Natural killer cell (primary cell): ENCODE results near the gene RFX8. TPM values are rescaled to one million over a fixed set of nuclear protein-coding genes. Genes with fewer than 3 reads are reported as not detected.

Experiments used
- ATAC-seq, 3 donors: fragments of 150-1000 bp in 2 of 3; fragments of 200-7000 bp in 1 of 3; cut with Tn5 transposase; 1 replicate in 1 of 3; 2 replicates in 2 of 3; pipeline ENCODE4 v1.10.0; 2021; ENCODE audit warnings: mild to moderate bottlenecking in 2 of 3, moderate library complexity in 2 of 3
- DNase-seq, 2 donors: peaks; one replicate each; pipeline versions ENCODE4 v3.0.0 to v3.0.0-alpha.2; 2013 to 2021; ENCODE audit warnings: mixed read lengths in 1 of 2
- H3K27ac ChIP-seq: one replicate; pipeline ENCODE4 v1.5.1; 2013; ENCODE audit warnings: mild to moderate bottlenecking, low read length
- H3K27me3 ChIP-seq: one replicate; pipeline ENCODE4 v1.6.1; 2013; ENCODE audit warnings: low read length; ENCODE audit not compliant: control insufficient read depth, insufficient read depth
- H3K36me3 ChIP-seq: one replicate; pipeline ENCODE4 v1.6.1; 2013; ENCODE audit warnings: low read length; ENCODE audit not compliant: control insufficient read depth, insufficient read depth
- H3K4me1 ChIP-seq: one replicate; pipeline ENCODE4 v1.6.1; 2013; ENCODE audit warnings: low read length; ENCODE audit not compliant: control insufficient read depth, insufficient read depth
- H3K4me3 ChIP-seq: one replicate; pipeline ENCODE4 v1.5.1; 2013; ENCODE audit warnings: low read length
- H3K9me3 ChIP-seq: one replicate; pipeline ENCODE4 v1.6.1; 2013; ENCODE audit warnings: low read length; ENCODE audit not compliant: control insufficient read depth, insufficient read depth
- H3K27ac Mint-ChIP-seq, 2 donors: one replicate each; pipeline ENCODE4 v1.8.0; 2022; ENCODE audit warnings: mild to moderate bottlenecking in 2 of 2, mixed read lengths in 2 of 2, moderate library complexity in 1 of 2
- H3K27me3 Mint-ChIP-seq, 2 donors: one replicate each; pipeline ENCODE4 v1.8.0; 2022; ENCODE audit warnings: low read depth in 2 of 2, mixed read lengths in 2 of 2
- H3K36me3 Mint-ChIP-seq: one replicate; pipeline ENCODE4 v1.8.0; 2022; ENCODE audit warnings: mixed read lengths
- H3K4me1 Mint-ChIP-seq, 2 donors: one replicate each; pipeline ENCODE4 v1.8.0; 2022; ENCODE audit warnings: mixed read lengths in 2 of 2
- H3K4me3 Mint-ChIP-seq: one replicate; pipeline ENCODE4 v1.8.0; 2022; ENCODE audit warnings: mild to moderate bottlenecking, moderate library complexity, mixed read lengths
- H3K9me3 Mint-ChIP-seq, 2 donors: one replicate each; pipeline ENCODE4 v1.8.0; 2022; ENCODE audit warnings: mixed read lengths in 2 of 2
- WGBS: methylation state at CpG from one replicate; pipeline ENCODE4 v1.1.7; 2013; ENCODE audit warnings: missing lambda C conversion rate; ENCODE audit not compliant: insufficient coverage; 5-methylcytosine and 5-hydroxymethylcytosine counted together
- intact Hi-C: fragments of 100-400 bp; cut with micrococcal nuclease; formaldehyde crosslinking; loops from one replicate; pipeline ENCODE4 v1.14.2; 2022
- total RNA-seq, 4 donors: library from RNA; stranded (reverse); fragments of 120-200 nt in 1 of 4; gene quantifications; one replicate each; pipeline versions ENCODE4 v1.2.3 to v1.2.4, GENCODE V29; 2013 to 2022
- TF ChIP-seq, protein P1 (sequence below): fragments of 200-600 bp; IDR thresholded peaks from one replicate; pipeline ENCODE4 v1.8.0; 2022; ENCODE audit warnings: antibody characterized with exemption

The RFX8 gene
- total RNA-seq, 3 donors from 2014 or later (not counting 1 experiment from before 2014, with no cell fraction given) = 0.68 TPM; not detected in 2

DNA sequence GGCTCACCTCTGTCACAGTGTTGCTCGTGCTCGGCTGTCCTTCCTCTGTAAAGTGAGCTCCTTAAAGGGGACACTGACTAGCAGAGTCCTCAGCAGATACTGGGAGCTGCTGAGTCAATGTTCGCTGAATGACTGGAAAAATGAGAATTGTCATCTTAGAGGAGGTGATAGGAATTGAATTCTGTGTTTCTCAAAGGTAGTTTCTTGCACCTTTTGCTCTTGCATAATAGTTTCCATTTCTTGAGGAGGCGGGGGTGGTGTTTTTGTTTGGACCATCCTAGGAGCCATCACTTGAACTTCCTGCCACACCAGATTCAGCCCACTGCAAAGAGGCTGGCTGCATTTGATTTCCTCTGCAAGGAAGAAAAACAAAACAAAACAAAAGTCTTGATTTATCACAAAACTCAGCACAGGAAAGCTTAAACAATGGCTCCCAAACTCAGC lies 11.4 kb upstream of the RFX8 start:
- Histone ChIP-seq H3K9me3 (no peaks in the 10 kb centered on the region), H3K4me1 (no peaks in the 10 kb centered on the region), H3K36me3 (no peaks in the 10 kb centered on the region), H3K27me3 (no peaks in the 10 kb centered on the region), H3K27ac (no peak overlapping the region), H3K4me3 (no peak overlapping the region)
- Mint-ChIP-seq H3K27me3 (peaks cover 7 to 28% of the 10 kb centered on the region in 2 donors), H3K9me3 (no peaks in the 10 kb centered on the region), H3K4me1 (peaks cover 0 to 9% of the 10 kb centered on the region in 2 donors), H3K4me3 (no peak overlapping the region), H3K36me3 (no peaks in the 10 kb centered on the region), H3K27ac (no peak overlapping the region)
- TF ChIP-seq, protein P1, sequence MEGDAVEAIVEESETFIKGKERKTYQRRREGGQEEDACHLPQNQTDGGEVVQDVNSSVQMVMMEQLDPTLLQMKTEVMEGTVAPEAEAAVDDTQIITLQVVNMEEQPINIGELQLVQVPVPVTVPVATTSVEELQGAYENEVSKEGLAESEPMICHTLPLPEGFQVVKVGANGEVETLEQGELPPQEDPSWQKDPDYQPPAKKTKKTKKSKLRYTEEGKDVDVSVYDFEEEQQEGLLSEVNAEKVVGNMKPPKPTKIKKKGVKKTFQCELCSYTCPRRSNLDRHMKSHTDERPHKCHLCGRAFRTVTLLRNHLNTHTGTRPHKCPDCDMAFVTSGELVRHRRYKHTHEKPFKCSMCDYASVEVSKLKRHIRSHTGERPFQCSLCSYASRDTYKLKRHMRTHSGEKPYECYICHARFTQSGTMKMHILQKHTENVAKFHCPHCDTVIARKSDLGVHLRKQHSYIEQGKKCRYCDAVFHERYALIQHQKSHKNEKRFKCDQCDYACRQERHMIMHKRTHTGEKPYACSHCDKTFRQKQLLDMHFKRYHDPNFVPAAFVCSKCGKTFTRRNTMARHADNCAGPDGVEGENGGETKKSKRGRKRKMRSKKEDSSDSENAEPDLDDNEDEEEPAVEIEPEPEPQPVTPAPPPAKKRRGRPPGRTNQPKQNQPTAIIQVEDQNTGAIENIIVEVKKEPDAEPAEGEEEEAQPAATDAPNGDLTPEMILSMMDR = no peak
- ATAC-seq (no peak), DNase-seq (no peak)
- 79% methylated on average over 3 of the region's 4 CpGs for WGBS
- intact Hi-C loops = no loop called here

DNA sequence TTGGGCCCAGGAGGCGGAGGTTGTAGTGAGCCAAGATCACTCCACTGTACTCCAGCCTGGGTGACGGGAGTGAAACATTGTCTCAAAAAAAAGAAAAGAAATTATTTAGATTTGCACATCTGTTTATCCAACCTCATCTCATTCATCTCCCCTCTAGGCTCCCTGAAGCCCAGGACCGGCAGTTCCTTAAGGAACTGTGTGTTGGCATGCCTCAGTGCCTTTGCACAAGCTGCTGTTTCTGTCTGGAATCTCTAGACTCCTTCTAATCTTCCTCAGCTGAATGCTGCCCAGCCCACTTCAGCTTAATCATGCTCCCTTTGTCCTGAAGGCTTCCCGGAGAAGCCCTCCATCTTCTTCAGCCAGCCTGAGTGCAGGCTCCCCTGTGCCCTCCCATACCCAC lies 10.9 kb upstream of the RFX8 start:
- Mint-ChIP-seq H3K4me3 (no peak overlapping the region), H3K4me1 (peaks cover 0 to 9% of the 10 kb centered on the region in 2 donors), H3K9me3 (no peaks in the 10 kb centered on the region), H3K27ac (no peak overlapping the region), H3K36me3 (no peaks in the 10 kb centered on the region), H3K27me3 (peaks cover 7 to 24% of the 10 kb centered on the region in 2 donors)
- 89% methylated on average over 3 of the region's 4 CpGs for WGBS
- no peak for DNase-seq
- Histone ChIP-seq H3K27me3 (no peaks in the 10 kb centered on the region), H3K4me3 (no peak overlapping the region), H3K36me3 (no peaks in the 10 kb centered on the region), H3K9me3 (no peaks in the 10 kb centered on the region), H3K4me1 (no peaks in the 10 kb centered on the region), H3K27ac (no peak overlapping the region)
- TF ChIP-seq, protein P1 = no peak
- intact Hi-C loops = no loop called here
- no peak for ATAC-seq

DNA sequence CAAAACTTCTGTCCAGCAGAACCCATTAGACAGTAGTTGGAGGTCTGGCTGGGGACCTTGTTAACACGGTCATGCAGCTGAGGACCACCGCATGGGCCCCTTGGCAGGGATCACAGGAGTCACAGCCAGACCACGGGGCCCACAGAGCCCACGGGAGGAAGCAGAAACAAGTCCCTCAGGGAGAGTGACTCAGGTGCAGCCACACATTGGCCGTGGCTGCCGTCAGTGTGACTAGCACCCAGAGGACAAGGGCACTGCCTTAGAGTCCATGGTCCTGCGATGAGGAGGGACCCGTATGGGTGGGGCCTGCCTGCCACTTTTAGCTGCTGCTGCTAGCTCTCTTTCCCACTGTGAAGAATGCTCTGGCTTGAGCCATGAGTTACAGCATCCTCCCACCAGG lies 5.9 kb upstream of the RFX8 start:
- ATAC-seq (no peak), DNase-seq (no peak)
- Histone ChIP-seq H3K27ac (no peak overlapping the region), H3K4me1 (peaks cover 4% of the 10 kb centered on the region), H3K36me3 (no peaks in the 10 kb centered on the region), H3K9me3 (no peaks in the 10 kb centered on the region), H3K4me3 (no peak overlapping the region), H3K27me3 (peaks cover 5% of the 10 kb centered on the region)
- TF ChIP-seq, protein P1 = no peak
- no peak overlapping the region for H3K27ac Mint-ChIP-seq
- H3K4me1 Mint-ChIP-seq = no peaks in the 10 kb centered on the region
- peaks cover 13 to 14% of the 10 kb centered on the region in 2 donors for H3K27me3 Mint-ChIP-seq
- no peak overlapping the region for H3K4me3 Mint-ChIP-seq
- H3K36me3 Mint-ChIP-seq = no peaks in the 10 kb centered on the region
- WGBS = 57% methylated on average over 8 of the region's 8 CpGs
- intact Hi-C loops = no loop called here
- H3K9me3 Mint-ChIP-seq = no peaks in the 10 kb centered on the region

DNA sequence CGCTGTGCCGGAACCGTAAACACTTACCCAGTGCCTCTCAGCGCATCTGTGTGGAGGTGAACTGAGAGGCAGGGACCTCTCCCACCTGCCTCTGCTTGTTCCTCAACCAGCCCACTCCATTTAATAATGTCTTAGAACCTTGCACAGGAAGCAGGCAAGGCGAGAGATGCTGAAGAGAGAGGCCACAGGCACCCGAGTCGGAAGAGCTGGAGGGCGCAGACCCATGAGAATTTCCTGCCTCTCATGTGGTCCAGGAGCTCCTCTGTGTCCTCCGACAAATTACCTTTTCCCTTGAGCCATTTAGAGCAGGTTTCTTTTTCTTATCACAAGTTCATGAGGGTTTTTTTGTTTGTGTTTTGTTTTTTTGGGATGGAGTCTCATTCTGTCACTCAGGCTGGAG lies 4.9 kb upstream of the RFX8 start:
- H3K36me3 ChIP-seq = no peaks in the 10 kb centered on the region
- TF ChIP-seq, protein P1 = no peak
- no peak for ATAC-seq
- H3K36me3 Mint-ChIP-seq = no peaks in the 10 kb centered on the region
- H3K27ac ChIP-seq = no peak overlapping the region
- H3K27me3 Mint-ChIP-seq = peaks cover 13 to 16% of the 10 kb centered on the region in 2 donors
- H3K4me1 Mint-ChIP-seq = peaks cover 6 to 8% of the 10 kb centered on the region in 2 donors
- no peaks in the 10 kb centered on the region for H3K9me3 Mint-ChIP-seq
- H3K27ac Mint-ChIP-seq = no peak overlapping the region
- no peak overlapping the region for H3K4me3 Mint-ChIP-seq
- H3K9me3 ChIP-seq = no peaks in the 10 kb centered on the region
- H3K4me3 ChIP-seq = no peak overlapping the region
- intact Hi-C loops = no loop called here
- peaks cover 12% of the 10 kb centered on the region for H3K4me1 ChIP-seq
- 47% methylated on average over 9 of the region's 9 CpGs for WGBS
- no peak for DNase-seq
- H3K27me3 ChIP-seq = peaks cover 5% of the 10 kb centered on the region
